Central memory CD8-positive, alpha-beta T cell (primary cell): ENCODE data around the gene SPOCK1.

ENCODE experiments used
- ATAC-seq: fragments of 150-1000 bp; cut with Tn5 transposase; replicated peaks from 2 replicates; pipeline ENCODE4 v1.10.0; 2022; ENCODE audit warnings: mild to moderate bottlenecking, moderate FRiP score, moderate number of reproducible peaks; ENCODE audit not compliant: poor library complexity, severe bottlenecking; ENCODE audit errors: extremely low read depth
- DNase-seq, 2 donors: peaks; one replicate each; pipeline ENCODE4 v3.0.0; 2021; ENCODE audit warnings: low spot score in 2 of 2
- H3K27ac Mint-ChIP-seq: one replicate; pipeline ENCODE4 v1.8.0; 2022; ENCODE audit warnings: low read depth, mild to moderate bottlenecking, moderate library complexity, mixed read lengths
- H3K27me3 Mint-ChIP-seq: one replicate; pipeline ENCODE4 v1.8.0; 2022; ENCODE audit warnings: mixed read lengths
- H3K36me3 Mint-ChIP-seq: one replicate; pipeline ENCODE4 v1.8.0; 2022; ENCODE audit warnings: mild to moderate bottlenecking, moderate library complexity, mixed read lengths; ENCODE audit not compliant: insufficient read depth
- H3K4me1 Mint-ChIP-seq: one replicate; pipeline ENCODE4 v1.8.0; 2022; ENCODE audit warnings: mixed read lengths
- H3K4me3 Mint-ChIP-seq: one replicate; pipeline ENCODE4 v1.8.0; 2022; ENCODE audit warnings: mild to moderate bottlenecking, moderate library complexity, mixed read lengths
- H3K9me3 Mint-ChIP-seq: one replicate; pipeline ENCODE4 v1.8.0; 2022; ENCODE audit warnings: mixed read lengths

The SPOCK1 gene

DNA sequence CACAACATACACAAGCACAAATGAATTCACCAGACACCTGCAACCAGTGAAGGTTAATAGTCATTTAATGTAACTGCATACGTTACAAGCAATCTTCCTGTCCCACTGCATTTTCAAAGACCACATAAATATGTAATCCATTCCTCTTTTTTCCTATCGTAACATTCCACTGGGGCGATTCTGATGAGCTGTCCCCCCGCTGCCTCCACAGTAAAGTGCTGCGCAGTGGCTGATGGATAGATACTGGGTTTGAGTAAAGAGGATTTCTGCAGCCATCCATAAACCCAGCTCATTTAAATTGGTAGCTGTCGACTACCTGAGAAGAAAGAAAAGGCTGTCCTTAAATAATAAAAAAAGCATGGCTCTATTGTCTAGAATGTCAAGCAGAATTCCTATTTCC, 181.1 kb downstream of the SPOCK1 start:
- Mint-ChIP-seq H3K27ac (no peak overlapping the region), H3K27me3 (peaks cover 53% of the 10 kb centered on the region), H3K4me3 (no peak overlapping the region), H3K4me1 (no peaks in the 10 kb centered on the region), H3K36me3 (no peaks in the 10 kb centered on the region), H3K9me3 (no peaks in the 10 kb centered on the region)
- ATAC-seq (no peak), DNase-seq (no peak)

DNA sequence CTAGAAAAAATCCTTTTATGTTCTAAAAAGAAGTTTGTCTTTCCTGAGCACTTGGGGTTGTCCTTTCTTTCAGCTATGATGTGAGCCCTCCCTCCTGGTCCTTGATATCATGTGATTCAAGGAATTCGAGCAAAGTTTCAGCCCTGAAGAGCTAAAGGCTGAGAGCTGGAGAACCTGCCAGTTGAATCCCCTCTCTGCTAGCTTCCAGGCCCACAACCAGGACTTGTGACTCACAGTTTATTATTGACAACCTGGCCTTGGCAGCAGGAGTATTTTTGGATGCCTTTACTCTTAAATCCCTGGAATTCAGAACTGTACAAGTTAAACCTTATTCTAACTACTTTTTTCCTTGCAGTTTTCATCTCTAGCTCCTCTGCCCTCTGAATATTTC, 182.8 kb downstream of the SPOCK1 start:
- H3K9me3 Mint-ChIP-seq: no peaks in the 10 kb centered on the region
- peaks cover 40% of the 10 kb centered on the region for H3K27me3 Mint-ChIP-seq
- H3K4me3 Mint-ChIP-seq: no peak overlapping the region
- no peak overlapping the region for H3K27ac Mint-ChIP-seq
- no peaks in the 10 kb centered on the region for H3K36me3 Mint-ChIP-seq
- no peaks in the 10 kb centered on the region for H3K4me1 Mint-ChIP-seq
- DNase-seq (no peak), ATAC-seq (no peak)

DNA sequence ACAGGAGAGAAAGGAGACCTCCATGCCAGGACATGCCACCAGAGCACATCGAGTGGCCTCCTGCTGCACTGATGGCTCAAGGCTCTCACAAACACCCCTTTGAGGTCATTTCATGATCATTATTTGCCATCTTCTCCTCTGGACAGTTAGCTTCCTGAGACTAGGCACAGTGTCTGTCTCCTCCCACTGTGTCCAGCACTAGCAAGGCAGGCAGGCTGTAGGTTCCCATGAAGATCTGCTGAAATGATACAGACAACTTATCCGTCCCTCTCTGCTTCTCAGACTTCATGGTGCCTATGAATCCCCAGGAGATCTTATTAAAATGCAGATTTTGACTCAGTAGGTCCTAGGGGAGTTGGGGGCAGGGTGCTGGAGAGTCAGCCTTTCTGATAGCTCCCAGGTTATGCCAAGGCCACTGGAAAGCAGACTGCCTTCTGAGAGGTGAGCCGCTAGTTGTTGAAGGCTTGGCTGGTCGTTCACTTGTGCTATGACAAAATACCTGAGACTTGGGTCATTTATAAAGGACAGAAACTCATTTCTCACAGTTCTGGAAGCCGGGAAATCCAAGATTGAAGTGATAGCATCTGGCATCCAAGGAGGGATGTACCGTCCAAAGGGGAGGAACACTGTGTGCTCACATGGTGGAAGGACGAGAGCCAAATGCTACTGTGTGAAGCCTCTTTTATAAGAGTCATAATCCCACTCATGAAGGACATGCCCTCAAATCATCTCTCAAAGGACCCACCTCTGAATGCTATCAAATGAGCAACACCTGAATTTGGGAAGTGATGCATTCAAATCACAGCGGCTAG, 183.4 kb downstream of the SPOCK1 start:
- Mint-ChIP-seq H3K9me3 (no peaks in the 10 kb centered on the region), H3K27me3 (peaks cover 34% of the 10 kb centered on the region), H3K4me1 (no peaks in the 10 kb centered on the region), H3K27ac (no peak overlapping the region), H3K36me3 (no peaks in the 10 kb centered on the region), H3K4me3 (no peak overlapping the region)
- DNase-seq (no peak), ATAC-seq (no peak)

DNA sequence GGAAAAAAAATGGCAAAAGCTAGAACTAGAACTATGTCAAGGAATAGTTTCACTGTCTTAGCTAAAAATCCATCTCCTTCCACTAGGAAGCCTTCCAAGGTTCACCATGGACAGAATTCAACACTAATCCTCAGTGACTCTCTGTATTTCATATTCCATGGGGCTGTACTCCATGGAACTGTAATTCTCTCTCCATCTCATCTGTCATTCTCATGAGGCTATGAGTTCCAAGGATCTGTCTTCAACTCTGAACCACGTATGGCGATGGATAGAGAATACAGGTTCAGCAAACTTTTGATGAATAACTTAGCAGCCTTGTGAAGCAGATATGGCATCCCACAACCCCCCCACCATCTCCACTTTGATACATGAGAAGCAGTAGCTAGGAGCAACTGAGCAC, 184.0 kb downstream of the SPOCK1 start:
- Mint-ChIP-seq H3K27me3 (peaks cover 32% of the 10 kb centered on the region), H3K4me1 (no peaks in the 10 kb centered on the region), H3K36me3 (no peaks in the 10 kb centered on the region), H3K9me3 (no peaks in the 10 kb centered on the region), H3K4me3 (no peak overlapping the region), H3K27ac (no peak overlapping the region)
- DNase-seq (no peak), ATAC-seq (no peak)

DNA sequence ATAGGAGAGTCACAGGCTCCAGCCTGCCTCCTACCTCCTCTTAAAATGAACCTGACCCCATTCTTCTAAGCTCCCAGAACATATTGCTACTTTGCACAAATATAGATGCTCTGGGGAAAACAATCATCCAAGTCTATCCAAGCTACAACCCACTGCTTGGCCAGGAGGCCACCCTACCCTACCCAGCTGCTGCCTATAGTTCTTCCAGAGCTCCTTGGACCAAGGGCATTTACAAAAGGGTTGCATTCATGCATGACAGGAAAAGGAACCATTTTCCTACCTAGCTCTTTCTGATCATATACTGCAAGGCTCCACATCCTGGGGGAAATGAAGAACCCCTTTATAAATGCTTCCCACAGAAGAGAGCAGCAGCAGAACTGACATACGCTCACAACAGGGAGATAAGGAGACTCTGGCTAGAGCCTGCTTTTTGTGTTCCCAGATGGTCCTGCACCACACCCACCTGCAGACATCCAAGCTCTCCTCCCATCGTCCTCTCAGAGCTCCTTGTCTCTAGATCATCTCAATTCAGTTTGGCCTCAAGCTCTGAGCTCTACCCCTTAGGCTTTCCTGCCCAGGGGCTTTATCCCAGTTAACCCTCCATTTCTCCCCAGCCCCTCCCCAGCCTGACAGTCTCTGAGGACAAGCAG, 185.5 kb downstream of the SPOCK1 start:
- no peak for DNase-seq
- ATAC-seq: no peak
- no peak overlapping the region for H3K4me3 Mint-ChIP-seq
- H3K4me1 Mint-ChIP-seq: no peaks in the 10 kb centered on the region
- H3K27ac Mint-ChIP-seq: no peak overlapping the region
- H3K9me3 Mint-ChIP-seq: no peaks in the 10 kb centered on the region
- H3K36me3 Mint-ChIP-seq: no peaks in the 10 kb centered on the region
- H3K27me3 Mint-ChIP-seq: peaks cover 29% of the 10 kb centered on the region

DNA sequence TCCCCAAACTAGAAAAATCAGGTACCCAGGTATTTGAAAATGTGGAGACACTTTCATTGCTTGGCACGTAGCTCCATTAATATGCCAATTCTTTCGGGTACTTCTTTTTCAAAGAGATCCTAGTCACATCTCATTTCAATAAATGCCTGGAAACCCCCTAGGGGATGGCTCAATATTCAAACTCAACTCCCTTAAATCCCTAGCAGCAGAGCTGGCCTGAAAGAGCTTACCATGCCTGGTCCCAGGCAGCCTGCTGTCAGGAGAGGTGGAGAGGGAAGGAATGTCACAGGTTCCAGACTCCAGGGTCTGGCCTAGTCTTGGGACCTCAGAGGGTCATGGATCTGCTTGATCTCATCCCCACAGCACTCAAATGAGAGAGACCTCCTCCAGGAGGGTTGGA, 187.1 kb downstream of the SPOCK1 start:
- Mint-ChIP-seq H3K9me3 (no peaks in the 10 kb centered on the region), H3K27ac (no peak overlapping the region), H3K4me3 (no peak overlapping the region), H3K36me3 (no peaks in the 10 kb centered on the region), H3K27me3 (peaks cover 12% of the 10 kb centered on the region), H3K4me1 (no peaks in the 10 kb centered on the region)
- no peak for DNase-seq
- ATAC-seq: no peak

DNA sequence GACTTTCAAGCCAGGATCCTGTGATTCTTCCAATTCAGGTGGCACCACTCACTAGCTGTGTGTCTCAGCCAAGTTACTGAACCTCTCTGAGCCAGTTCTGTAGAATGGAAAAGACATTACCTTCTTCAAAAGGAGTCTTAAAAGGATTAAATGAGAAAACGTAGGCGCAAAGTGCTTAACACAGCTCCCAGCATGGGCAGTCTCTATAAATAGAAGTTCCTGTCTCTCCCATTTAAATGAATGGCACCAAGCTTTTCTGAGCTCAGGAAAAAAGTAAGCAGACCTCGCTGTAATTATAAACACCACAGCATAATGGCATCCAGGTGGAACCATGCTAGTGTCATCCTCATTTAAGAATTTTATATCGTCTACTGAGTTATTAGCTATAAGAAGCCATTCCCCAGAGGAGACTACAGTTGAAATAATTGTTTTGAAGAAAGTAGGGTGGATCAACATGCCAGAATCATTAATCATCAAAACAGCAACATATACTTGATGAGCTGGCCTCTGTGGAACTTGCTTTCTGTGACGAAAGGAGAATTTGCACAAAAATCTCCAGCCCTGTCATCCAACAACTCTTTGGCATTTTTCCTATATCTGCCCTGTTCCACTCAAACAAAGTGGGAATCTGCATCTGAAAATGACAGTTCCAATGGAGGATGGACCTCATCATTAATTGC, 188.9 kb downstream of the SPOCK1 start:
- H3K4me1 Mint-ChIP-seq: no peaks in the 10 kb centered on the region
- DNase-seq: no peak
- no peak for ATAC-seq
- H3K27ac Mint-ChIP-seq: no peak overlapping the region
- H3K36me3 Mint-ChIP-seq: no peaks in the 10 kb centered on the region
- no peak overlapping the region for H3K4me3 Mint-ChIP-seq
- no peaks in the 10 kb centered on the region for H3K9me3 Mint-ChIP-seq
- H3K27me3 Mint-ChIP-seq: peaks cover 7% of the 10 kb centered on the region

DNA sequence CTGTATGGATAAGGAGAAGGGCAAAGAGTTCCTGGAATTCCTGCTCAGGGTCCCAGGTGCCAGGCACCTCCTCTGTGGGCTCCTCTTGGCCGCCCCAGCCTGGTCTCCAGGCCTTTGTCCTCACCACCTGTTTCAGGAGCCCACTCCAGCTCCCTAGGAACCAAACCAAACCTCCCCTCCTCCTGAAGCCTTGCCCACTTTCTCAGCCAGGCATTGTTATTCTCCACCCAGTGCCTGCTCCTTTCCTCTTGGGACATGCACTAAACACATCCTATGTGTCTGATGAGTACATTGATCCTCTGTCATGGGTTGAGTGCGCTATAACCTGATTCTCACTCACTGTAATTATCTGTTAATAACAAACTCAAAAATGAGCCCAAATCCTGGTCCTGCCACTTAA, 189.8 kb downstream of the SPOCK1 start:
- no peak overlapping the region for H3K4me3 Mint-ChIP-seq
- DNase-seq (no peak), ATAC-seq (no peak)
- no peaks in the 10 kb centered on the region for H3K36me3 Mint-ChIP-seq
- no peaks in the 10 kb centered on the region for H3K4me1 Mint-ChIP-seq
- H3K9me3 Mint-ChIP-seq: no peaks in the 10 kb centered on the region
- no peak overlapping the region for H3K27ac Mint-ChIP-seq
- no peaks in the 10 kb centered on the region for H3K27me3 Mint-ChIP-seq

DNA sequence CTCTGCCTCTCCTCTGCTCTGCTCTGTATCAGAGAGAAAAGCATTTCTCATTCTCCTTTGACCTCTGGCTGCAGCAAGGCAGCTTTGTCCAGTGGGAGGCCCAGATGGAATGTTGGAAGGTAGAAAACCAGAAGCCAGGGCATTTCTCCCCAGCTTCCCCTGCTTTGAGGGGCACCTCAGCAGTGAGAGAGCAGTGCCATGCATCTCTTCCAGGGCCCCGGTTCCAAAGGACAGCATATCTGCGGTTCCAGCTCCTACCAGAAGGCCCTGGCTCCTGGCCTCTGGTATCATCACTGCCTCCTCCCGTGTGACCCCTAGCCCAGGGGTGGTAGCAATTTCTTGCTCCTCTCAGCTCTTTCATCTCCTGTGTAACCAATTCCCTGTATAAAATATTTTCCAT, 190.8 kb downstream of the SPOCK1 start:
- no peaks in the 10 kb centered on the region for H3K4me1 Mint-ChIP-seq

DNA sequence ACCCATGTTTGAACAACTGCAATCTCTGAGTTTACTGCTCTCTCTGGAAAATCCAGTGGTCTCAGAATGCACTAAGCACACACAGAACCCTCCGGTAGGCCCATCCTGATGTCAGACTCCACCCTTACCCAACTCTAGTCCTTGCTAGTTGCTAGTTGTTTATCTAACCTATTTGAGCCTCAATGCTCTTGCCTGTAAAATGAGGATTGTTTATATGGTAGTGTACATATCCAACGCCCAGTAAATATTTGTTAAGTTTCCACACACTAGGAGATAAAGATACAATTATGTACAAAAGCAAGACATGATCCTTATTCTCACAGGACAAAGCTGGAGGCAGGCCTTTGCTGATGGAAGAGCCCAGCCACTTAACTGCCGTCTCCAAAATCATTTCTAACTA, 192.2 kb downstream of the SPOCK1 start:
- no peak overlapping the region for H3K4me3 Mint-ChIP-seq
- H3K36me3 Mint-ChIP-seq: no peaks in the 10 kb centered on the region
- no peak overlapping the region for H3K27ac Mint-ChIP-seq
- H3K27me3 Mint-ChIP-seq: peaks cover 1% of the 10 kb centered on the region
- H3K4me1 Mint-ChIP-seq: no peaks in the 10 kb centered on the region
- DNase-seq (no peak), ATAC-seq (no peak)
- H3K9me3 Mint-ChIP-seq: no peaks in the 10 kb centered on the region

More for the DNA sequence above, 190.8 kb downstream of the SPOCK1 start:
- H3K27ac Mint-ChIP-seq: no peak overlapping the region
- DNase-seq (no peak), ATAC-seq (no peak)
- no peaks in the 10 kb centered on the region for H3K27me3 Mint-ChIP-seq
- H3K36me3 Mint-ChIP-seq: no peaks in the 10 kb centered on the region
- H3K9me3 Mint-ChIP-seq: no peaks in the 10 kb centered on the region
- no peak overlapping the region for H3K4me3 Mint-ChIP-seq

DNA sequence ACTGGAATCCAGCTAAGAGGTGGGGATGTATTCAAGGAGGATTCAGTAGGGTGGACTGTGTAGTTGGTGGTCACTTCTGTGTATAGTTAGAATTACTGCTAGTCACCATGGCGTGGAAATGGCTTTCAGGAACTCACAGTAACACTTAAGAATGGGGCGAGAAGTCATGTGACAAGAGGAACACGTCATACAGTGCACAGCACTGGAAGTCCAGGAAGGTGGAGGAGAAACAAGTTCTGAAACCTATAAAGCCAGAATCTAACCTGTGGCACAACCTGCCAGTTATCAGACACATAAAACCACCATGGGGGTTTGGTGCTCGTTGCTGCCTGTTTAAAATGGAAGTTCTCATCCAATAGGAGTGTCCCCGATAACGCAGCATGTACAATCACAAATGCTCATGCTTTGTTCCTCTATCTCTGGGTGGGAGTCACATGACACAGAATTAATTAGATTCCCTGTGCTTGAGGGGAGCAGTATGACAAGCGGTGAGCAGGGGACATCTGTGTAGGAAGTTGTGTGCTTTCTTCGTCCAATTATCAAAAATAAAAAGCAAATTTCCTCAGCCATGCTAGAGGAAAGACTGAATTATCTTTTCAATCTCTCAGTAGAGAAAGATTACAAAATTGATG, 193.0 kb downstream of the SPOCK1 start:
- ATAC-seq (no peak), DNase-seq (no peak)
- H3K4me3 Mint-ChIP-seq: no peak overlapping the region
- H3K4me1 Mint-ChIP-seq: no peaks in the 10 kb centered on the region
- H3K27ac Mint-ChIP-seq: no peak overlapping the region
- H3K36me3 Mint-ChIP-seq: no peaks in the 10 kb centered on the region
- peaks cover 10% of the 10 kb centered on the region for H3K27me3 Mint-ChIP-seq
- H3K9me3 Mint-ChIP-seq: no peaks in the 10 kb centered on the region

DNA sequence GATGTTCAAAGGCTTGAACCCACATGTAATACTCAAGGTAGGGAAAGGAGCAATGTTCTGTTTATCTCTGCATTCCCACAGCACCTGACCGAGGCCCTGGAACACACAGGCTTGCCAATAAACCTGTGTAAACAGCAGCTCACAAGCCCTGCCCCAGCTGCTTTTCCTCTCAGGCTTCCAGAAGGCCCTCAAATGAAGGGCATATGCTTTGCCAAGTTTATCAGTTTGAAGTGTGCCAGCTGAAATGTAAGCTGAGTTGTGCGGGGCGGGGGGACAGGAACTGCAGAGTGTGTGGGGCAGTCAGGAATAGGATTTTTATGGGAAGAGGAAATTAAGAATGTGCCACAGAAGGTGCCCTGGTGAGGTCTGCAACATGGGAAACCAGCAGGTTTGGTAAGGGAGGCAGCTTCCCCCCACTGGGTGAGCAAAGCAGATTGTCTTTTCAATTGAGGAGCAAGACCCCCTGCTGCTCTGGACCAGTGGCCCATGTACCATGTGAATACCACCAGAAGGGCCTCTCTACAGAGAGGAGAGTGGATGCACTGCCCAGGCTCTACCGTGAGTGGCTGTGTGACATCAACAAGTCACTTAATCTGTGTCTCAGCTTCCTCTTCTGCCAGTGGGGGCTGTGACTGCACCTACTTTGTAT, 194.8 kb downstream of the SPOCK1 start:
- Mint-ChIP-seq H3K9me3 (no peaks in the 10 kb centered on the region), H3K4me3 (no peak overlapping the region), H3K27ac (no peak overlapping the region), H3K36me3 (no peaks in the 10 kb centered on the region), H3K4me1 (no peaks in the 10 kb centered on the region), H3K27me3 (peaks cover 23% of the 10 kb centered on the region)
- DNase-seq: no peak
- ATAC-seq: no peak
